Ishikawa (cell line): Measurements from ENCODE around the gene PTPN2.

ENCODE experiments used
- CEBPB ChIP-seq: IDR thresholded peaks from 2 replicates; pipeline ENCODE4 v1.6.1; 2012
- CREB1 ChIP-seq: IDR thresholded peaks from 2 replicates; pipeline ENCODE4 v1.6.1; 2012; ENCODE audit warnings: low read depth
- EGR1 ChIP-seq: IDR thresholded peaks from 2 replicates; pipeline ENCODE4 v1.6.1; 2012
- EP300 ChIP-seq: IDR thresholded peaks from 2 replicates; pipeline ENCODE4 v1.6.1; 2012; ENCODE audit warnings: borderline replicate concordance
- FOXM1 ChIP-seq: IDR thresholded peaks from 2 replicates; pipeline ENCODE4 v1.6.1; 2012; ENCODE audit warnings: low read depth, borderline replicate concordance
- NFIC ChIP-seq: IDR thresholded peaks from 2 replicates; pipeline ENCODE4 v1.6.1; 2012
- RAD21 ChIP-seq: IDR thresholded peaks from 2 replicates; pipeline ENCODE4 v1.6.1; 2012; ENCODE audit warnings: low read depth
- TAF1 ChIP-seq: IDR thresholded peaks from 2 replicates; pipeline ENCODE4 v1.6.1; 2012; ENCODE audit warnings: low read depth, mild to moderate bottlenecking
- TCF12 ChIP-seq: IDR thresholded peaks from 2 replicates; pipeline ENCODE4 v1.6.1; 2012; ENCODE audit warnings: low read depth
- TEAD4 ChIP-seq: IDR thresholded peaks from 2 replicates; pipeline ENCODE4 v1.6.1; 2012
- USF1 ChIP-seq: IDR thresholded peaks from 2 replicates; pipeline ENCODE4 v1.6.1; 2012
- YY1 ChIP-seq: IDR thresholded peaks from 2 replicates; pipeline ENCODE4 v1.6.1; 2012; ENCODE audit warnings: low read depth
- ZBTB7A ChIP-seq: IDR thresholded peaks from 2 replicates; pipeline ENCODE4 v1.6.1; 2012; ENCODE audit warnings: low read depth
- TF ChIP-seq, protein P1 (sequence below): IDR thresholded peaks from 2 replicates; pipeline ENCODE4 v1.6.1; 2012
- TF ChIP-seq, protein P2 (sequence below): IDR thresholded peaks from 2 replicates; pipeline ENCODE4 v1.6.1; 2012; ENCODE audit warnings: low read depth, mild to moderate bottlenecking

PTPN2 gene

DNA sequence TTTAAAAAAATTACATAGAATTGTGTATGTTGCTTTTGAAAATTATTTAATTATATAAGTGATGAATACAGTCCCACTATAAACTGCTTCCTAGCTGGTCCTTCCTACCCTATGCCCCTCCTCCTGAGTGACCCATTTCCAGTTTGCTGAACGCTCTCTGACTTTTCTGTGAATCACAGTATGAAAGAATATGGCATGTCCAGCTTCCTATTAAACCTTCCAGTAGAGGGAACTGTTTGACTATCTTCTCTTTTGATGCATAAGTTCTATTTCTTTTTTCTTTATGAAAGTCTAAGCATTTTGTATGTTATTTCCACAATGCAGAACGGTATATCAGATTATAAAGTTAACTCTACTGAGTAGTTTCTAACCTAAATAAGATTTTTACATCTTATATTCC is 139.9 kb downstream of the PTPN2 start:
- TF ChIP-seq YY1: no peak
- no peak for TF ChIP-seq TEAD4
- peak; percentile 73 for TF ChIP-seq RAD21

GRCh38 chr18:12742453-12742852 is 141.6 kb downstream of the PTPN2 start:
- TF ChIP-seq, protein P1, sequence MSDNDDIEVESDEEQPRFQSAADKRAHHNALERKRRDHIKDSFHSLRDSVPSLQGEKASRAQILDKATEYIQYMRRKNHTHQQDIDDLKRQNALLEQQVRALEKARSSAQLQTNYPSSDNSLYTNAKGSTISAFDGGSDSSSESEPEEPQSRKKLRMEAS: no peak
- TF ChIP-seq USF1 (no peak), TEAD4 (no peak), EP300 (no peak), YY1 (no peak), TCF12 (no peak), EGR1 (no peak), CREB1 (no peak), ZBTB7A (no peak), RAD21 (no peak), FOXM1 (no peak), NFIC (no peak), TAF1 (no peak), CEBPB (no peak)
- TF ChIP-seq, protein P2, sequence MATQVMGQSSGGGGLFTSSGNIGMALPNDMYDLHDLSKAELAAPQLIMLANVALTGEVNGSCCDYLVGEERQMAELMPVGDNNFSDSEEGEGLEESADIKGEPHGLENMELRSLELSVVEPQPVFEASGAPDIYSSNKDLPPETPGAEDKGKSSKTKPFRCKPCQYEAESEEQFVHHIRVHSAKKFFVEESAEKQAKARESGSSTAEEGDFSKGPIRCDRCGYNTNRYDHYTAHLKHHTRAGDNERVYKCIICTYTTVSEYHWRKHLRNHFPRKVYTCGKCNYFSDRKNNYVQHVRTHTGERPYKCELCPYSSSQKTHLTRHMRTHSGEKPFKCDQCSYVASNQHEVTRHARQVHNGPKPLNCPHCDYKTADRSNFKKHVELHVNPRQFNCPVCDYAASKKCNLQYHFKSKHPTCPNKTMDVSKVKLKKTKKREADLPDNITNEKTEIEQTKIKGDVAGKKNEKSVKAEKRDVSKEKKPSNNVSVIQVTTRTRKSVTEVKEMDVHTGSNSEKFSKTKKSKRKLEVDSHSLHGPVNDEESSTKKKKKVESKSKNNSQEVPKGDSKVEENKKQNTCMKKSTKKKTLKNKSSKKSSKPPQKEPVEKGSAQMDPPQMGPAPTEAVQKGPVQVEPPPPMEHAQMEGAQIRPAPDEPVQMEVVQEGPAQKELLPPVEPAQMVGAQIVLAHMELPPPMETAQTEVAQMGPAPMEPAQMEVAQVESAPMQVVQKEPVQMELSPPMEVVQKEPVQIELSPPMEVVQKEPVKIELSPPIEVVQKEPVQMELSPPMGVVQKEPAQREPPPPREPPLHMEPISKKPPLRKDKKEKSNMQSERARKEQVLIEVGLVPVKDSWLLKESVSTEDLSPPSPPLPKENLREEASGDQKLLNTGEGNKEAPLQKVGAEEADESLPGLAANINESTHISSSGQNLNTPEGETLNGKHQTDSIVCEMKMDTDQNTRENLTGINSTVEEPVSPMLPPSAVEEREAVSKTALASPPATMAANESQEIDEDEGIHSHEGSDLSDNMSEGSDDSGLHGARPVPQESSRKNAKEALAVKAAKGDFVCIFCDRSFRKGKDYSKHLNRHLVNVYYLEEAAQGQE: no peak
